Muscle layer of colon (tissue), 2 donors: ENCODE measurements around the gene EQTN.

Experiments used
- H3K27ac ChIP-seq: one replicate; pipeline ENCODE4 v1.7.0; 2013; ENCODE audit warnings: low read depth, mild to moderate bottlenecking, low read length, moderate library complexity
- H3K27me3 ChIP-seq, 2 donors: one replicate each; pipeline ENCODE4 v1.7.0; 2013; ENCODE audit warnings: low read length in 2 of 2, mild to moderate bottlenecking in 2 of 2; ENCODE audit not compliant: insufficient read depth in 2 of 2, control insufficient read depth in 1 of 2
- H3K36me3 ChIP-seq: one replicate; pipeline ENCODE4 v1.7.0; 2013; ENCODE audit warnings: mild to moderate bottlenecking, low read length; ENCODE audit not compliant: insufficient read depth
- H3K4me1 ChIP-seq: one replicate; pipeline ENCODE4 v1.7.0; 2013; ENCODE audit warnings: mild to moderate bottlenecking, low read length; ENCODE audit not compliant: insufficient read depth
- H3K4me3 ChIP-seq, 2 donors: one replicate each; pipeline ENCODE4 v1.7.0; 2013; ENCODE audit warnings: low read length in 2 of 2, low read depth in 1 of 2, mild to moderate bottlenecking in 1 of 2, moderate library complexity in 1 of 2
- H3K9ac ChIP-seq: one replicate; pipeline ENCODE4 v1.7.0; 2013; ENCODE audit warnings: low read length
- H3K9me3 ChIP-seq: one replicate; pipeline ENCODE4 v1.7.0; 2013; ENCODE audit warnings: mild to moderate bottlenecking, low read length
- donor health status: abdominal sarcoma.
- donor health status: Adenocarcinoma of cecum.

EQTN gene

DNA sequence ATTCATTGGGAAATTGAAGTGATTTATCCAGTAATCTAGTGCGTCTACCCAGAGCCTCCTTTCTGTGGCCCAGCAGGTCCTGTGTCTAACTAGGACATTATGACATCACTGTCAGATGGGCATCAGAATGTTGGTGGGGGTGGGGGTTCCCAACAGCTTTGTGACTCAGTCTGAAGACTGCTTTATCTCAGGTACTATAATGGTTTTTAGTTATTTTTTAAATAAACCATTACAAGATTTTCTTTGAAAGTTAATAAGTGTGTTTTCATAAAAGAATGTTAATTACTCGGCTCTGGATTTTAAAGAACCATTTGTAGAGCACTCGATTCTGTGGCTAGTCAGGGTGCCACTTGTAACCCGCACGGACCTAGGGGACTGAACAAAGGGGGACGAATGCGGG is at the start of gene EQTN:
Gene EQTN (minus strand): TSS at position 101 of the 400 bp plus-strand sequence. CDS start 95 bp downstream, at position 6.
- H3K27me3 ChIP-seq: no peaks in the 10 kb centered on the region
- H3K36me3 ChIP-seq: no peaks in the 10 kb centered on the region
- no peaks in the 10 kb centered on the region for H3K9me3 ChIP-seq
- H3K4me3 ChIP-seq: no peak within 1 kb of the TSS
- H3K9ac ChIP-seq: no peak within 1 kb of the TSS
- H3K27ac ChIP-seq: no peak within 1 kb of the TSS
- no peaks in the 10 kb centered on the region for H3K4me1 ChIP-seq

DNA sequence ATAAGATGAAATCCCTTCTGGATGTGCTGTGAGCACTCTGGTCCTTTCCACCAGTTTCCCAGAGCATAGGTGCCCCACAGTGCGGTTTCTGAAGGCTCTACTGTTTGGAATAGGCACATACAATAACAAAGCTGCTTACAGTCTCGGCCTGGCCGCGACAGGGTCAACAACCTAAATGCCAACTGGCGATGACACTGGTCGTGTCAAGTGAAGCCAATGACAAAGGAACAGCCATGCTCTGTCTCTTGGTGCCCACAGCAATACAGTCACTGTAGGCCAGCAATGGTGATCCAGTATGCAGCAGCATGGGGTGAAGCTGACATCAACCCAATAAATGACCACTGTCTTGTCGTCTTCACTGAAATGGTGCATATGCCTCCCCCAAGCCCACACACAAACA is 47.8 kb upstream of the EQTN start:
- Histone ChIP-seq H3K9ac (no peak overlapping the region), H3K36me3 (no peaks in the 10 kb centered on the region), H3K27ac (no peak overlapping the region), H3K27me3 (no peaks in the 10 kb centered on the region), H3K9me3 (no peaks in the 10 kb centered on the region), H3K4me1 (peaks cover 22% of the 10 kb centered on the region), H3K4me3 (no peak overlapping the region)

DNA sequence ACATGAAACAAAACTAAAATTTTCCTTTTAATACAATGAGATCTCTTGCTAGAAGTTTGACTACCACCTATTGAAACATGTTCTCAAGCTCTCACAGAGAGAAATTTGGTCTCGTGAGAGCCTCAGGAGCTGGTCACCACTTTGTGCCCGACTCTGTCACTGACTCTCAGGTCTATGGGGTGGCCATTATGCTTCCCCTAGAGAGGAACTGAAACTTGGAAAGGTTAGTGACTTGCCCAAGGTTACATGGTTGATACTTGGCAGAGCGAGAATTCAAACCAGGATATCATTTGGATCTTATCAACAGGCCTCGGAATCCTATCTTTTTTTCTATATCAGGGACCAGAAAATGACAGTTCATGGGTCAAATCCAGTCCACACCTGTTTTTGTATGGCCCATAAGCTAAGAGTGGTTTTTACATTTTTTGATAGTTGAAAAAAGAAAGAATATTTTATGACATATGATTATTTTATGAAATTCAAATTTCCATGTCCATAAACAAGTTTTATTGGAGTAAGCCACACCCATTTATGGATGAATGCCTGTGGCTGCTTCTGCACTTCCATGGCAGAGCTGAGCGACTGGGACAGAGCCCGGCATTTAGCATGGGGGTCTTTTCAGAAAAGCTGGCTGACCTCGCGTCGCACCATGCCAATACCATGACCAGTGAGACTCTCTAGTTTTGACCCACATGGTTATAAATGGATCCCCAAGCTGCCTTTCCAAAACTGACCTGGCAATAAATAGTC is 44.8 kb upstream of the EQTN start:
- Histone ChIP-seq H3K36me3 (no peaks in the 10 kb centered on the region), H3K27ac (no peak overlapping the region), H3K9me3 (no peaks in the 10 kb centered on the region), H3K4me3 (no peak overlapping the region), H3K9ac (no peak overlapping the region), H3K27me3 (no peaks in the 10 kb centered on the region), H3K4me1 (peaks cover 30% of the 10 kb centered on the region)

DNA sequence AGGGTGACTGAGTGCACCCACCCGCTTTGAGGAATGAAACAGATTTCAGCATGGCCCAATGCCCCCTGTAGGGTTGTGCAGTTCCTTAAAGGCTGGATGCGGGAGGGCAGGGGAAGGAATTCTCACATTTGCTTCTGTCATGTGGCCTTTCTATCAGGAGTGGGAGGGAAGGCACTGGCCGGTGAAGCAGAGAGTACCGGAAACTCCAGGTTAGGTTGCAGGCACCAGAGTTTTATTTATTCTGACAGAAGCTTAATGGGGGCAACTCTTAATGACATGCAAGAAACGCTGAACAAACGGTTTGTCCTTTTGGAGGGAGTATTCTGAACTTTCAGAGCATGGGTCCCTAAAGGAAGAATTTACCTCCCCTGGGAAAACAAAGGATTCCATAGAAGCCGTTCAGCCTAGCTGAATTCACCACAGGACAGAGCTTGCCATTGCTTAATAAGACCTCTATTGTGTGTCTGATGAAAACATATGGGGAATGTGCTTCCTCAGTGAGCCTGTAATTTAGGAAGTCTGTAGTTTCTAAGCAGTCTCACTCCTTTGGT is 44.1 kb upstream of the EQTN start:
- no peaks in the 10 kb centered on the region for H3K36me3 ChIP-seq
- H3K9ac ChIP-seq: no peak overlapping the region
- no peaks in the 10 kb centered on the region for H3K27me3 ChIP-seq
- no peak overlapping the region for H3K4me3 ChIP-seq
- no peak overlapping the region for H3K27ac ChIP-seq
- H3K9me3 ChIP-seq: no peaks in the 10 kb centered on the region
- peaks cover 30% of the 10 kb centered on the region for H3K4me1 ChIP-seq

DNA sequence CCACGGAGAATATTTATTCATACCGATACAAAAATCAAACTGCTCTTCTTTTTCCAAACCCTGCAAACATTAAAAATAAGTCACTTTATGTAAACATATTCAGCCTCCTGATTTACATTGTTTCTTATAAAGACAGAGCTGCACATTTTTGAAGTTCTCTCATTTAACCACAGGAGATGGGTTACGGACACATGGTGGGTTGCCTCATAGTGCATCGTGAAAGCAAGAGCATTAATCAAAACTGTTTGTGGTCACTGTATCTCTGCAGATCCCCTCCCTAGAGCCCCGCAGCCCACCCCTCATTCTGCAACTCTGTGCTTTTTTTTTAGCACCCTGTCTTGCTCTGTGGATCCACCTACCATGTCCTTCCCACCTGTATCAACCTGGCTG is 43.3 kb upstream of the EQTN start:
- Histone ChIP-seq H3K9ac (no peak overlapping the region), H3K4me1 (peaks cover 30% of the 10 kb centered on the region)

DNA sequence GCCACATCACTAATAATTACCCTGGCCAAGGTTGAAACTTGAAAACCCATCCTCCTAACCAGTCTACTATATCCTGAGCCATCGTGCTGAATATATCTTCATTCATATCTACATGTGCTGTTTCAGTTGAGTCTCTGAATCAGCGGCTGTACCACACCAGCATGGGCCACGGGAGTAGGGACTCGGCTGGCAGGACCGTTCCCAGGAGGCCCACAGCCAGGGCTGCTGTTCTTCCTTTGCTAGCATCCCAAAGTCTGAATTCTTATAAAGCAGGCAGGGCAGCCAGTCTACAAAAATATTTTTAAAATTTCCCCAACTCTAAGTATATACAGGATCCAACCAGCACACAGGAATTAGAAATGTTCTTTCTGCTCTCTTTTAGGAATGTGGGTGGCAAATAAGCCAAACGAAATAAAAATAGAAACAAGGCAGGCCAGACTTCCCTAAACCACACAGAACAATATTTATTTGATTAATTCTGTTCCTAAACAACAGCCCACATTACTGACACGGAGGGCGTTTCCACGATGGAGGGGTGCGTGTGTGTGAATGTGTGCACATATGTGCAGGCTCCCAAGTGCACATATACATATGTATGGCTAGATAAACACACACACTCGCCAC is 42.8 kb upstream of the EQTN start:
- Histone ChIP-seq H3K4me3 (no peak overlapping the region), H3K36me3 (no peaks in the 10 kb centered on the region), H3K27ac (peak overlapping the region; percentile 36), H3K9me3 (no peaks in the 10 kb centered on the region), H3K4me1 (peaks cover 30% of the 10 kb centered on the region), H3K27me3 (no peaks in the 10 kb centered on the region), H3K9ac (no peak overlapping the region)

More for the DNA sequence above, 43.3 kb upstream of the EQTN start:
- H3K4me3 ChIP-seq: no peak overlapping the region
- no peaks in the 10 kb centered on the region for H3K36me3 ChIP-seq
- H3K27me3 ChIP-seq: no peaks in the 10 kb centered on the region
- H3K9me3 ChIP-seq: no peaks in the 10 kb centered on the region
- no peak overlapping the region for H3K27ac ChIP-seq

DNA sequence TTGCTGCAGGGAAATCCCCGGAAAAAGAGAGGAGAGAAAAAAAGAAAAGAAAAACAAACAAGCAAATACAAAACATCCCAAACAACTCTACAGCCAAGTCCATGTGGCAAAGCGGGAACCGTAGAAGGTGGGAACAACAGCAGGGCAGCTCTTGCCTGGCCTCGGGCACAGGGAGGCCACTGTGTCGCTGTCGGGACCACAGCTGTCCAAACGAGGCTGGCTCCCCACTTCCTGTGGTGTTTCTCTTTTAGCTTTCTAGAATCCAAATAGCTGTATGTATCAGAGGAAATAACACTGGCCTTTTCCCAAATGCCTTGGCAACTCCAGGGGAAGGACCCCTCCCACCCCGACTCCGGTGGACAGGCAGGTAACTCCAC is 41.6 kb upstream of the EQTN start:
- H3K4me3 ChIP-seq: no peak overlapping the region
- no peaks in the 10 kb centered on the region for H3K9me3 ChIP-seq
- H3K27ac ChIP-seq: no peak overlapping the region
- H3K36me3 ChIP-seq: no peaks in the 10 kb centered on the region
- H3K4me1 ChIP-seq: peaks cover 33% of the 10 kb centered on the region
- H3K9ac ChIP-seq: no peak overlapping the region
- H3K27me3 ChIP-seq: no peaks in the 10 kb centered on the region

DNA sequence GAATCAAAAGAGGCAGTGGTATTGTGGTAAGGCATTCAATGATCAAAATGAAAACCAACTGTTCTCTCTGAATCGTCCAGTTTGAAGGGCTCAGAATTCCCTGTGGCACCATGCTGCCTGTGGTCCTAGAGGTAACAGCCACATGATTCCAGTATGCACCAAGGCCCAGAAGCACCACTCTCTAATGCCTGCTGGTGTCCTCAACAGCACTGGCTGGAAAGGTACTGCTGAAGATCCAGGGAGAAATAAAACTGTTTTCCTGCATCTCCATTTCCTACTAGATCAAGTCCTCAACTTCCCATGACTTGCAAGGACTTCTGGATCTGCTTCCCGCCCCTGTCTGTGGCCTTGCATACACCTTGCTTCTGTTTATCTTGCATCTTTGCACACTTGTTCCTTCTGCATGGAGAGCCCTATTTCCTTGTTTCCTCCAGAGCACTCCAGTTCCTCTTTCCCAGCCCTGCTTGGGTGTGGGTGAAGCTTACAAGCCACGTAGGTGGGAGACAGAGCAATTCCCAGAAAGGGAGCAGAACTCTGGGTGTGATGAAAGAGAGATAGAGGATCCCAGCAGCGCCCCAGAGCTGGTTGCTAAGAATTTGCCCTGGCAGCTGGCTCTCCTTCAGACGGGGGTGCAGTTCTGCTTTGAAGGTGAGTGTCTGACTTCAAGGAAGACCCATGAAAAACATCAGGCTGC is 41.0 kb upstream of the EQTN start:
- Histone ChIP-seq H3K27me3 (no peaks in the 10 kb centered on the region), H3K9ac (no peak overlapping the region), H3K36me3 (no peaks in the 10 kb centered on the region), H3K4me1 (peaks cover 36% of the 10 kb centered on the region), H3K27ac (no peak overlapping the region), H3K4me3 (no peak overlapping the region), H3K9me3 (no peaks in the 10 kb centered on the region)

DNA sequence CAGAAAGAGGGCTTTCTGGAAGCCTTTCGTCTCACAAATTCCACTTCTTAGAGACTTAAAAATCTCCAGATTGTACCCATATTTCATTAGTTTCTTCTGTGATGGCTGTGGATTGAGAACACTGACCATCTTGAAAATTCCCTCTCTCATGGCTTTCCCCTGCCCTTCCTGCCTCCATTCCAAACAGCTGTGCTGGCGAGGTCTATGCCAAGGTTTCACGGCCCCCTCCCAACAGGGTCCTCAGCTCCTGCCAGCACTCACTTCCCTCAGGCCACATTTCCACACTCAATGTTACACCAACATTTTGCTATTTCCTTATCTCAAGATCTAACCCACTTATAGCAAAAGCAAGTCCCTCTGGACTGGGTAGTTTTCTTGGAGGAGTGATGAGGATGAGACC is 40.3 kb upstream of the EQTN start:
- Histone ChIP-seq H3K9me3 (no peaks in the 10 kb centered on the region), H3K4me3 (no peak overlapping the region), H3K27me3 (no peaks in the 10 kb centered on the region), H3K4me1 (peaks cover 36% of the 10 kb centered on the region), H3K9ac (no peak overlapping the region), H3K27ac (no peak overlapping the region), H3K36me3 (no peaks in the 10 kb centered on the region)

DNA sequence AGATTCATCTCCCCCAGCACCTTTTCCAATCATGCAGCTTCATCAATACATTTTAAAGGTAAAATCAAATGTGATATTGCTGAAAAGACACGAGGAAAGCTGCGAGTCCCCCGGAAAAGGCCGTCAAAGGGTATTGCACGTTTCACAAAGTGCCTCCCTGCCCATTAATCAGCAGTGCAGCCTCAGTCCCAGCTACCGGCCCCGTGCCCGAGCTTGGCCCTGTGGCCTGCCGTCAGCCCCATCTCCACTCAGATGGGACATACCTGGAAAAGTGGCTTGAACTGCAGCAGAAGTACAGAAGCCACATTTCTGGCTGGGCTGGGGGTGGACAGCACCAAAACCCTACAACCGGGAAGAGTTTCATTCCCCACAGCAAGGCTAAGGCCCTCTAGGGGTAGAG is 39.9 kb upstream of the EQTN start:
- Histone ChIP-seq H3K9ac (no peak overlapping the region), H3K4me1 (peaks cover 36% of the 10 kb centered on the region), H3K27ac (no peak overlapping the region)

DNA sequence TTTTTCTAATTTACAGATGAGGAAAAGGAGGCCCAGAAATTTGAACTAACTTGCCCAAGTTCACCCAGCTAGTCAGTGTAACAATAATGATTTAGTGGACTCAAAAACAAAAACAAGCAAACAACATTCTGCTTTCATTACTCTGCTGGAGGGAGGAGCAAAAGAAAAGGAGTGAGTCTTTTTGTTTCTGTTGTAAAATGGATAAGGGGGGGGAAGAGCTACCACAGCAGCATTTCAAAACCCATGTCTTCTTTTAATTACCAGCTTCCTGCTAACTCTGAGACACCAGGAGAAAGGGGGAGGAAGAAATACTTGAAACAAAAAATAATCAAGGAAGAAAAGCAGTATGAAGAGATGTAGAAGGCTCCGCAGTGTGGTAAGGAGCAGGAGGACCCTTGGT is 39.2 kb upstream of the EQTN start:
- H3K4me1 ChIP-seq: peaks cover 35% of the 10 kb centered on the region
- no peaks in the 10 kb centered on the region for H3K27me3 ChIP-seq
- H3K9ac ChIP-seq: no peak overlapping the region
- H3K27ac ChIP-seq: no peak overlapping the region
- H3K36me3 ChIP-seq: no peaks in the 10 kb centered on the region
- H3K4me3 ChIP-seq: no peak overlapping the region
- H3K9me3 ChIP-seq: no peaks in the 10 kb centered on the region

More for the DNA sequence above, 39.9 kb upstream of the EQTN start:
- no peak overlapping the region for H3K4me3 ChIP-seq
- H3K36me3 ChIP-seq: no peaks in the 10 kb centered on the region
- no peaks in the 10 kb centered on the region for H3K27me3 ChIP-seq
- H3K9me3 ChIP-seq: no peaks in the 10 kb centered on the region
